Measurements from ENCODE around the gene RASGRF1. TPM values are rescaled to one million over a fixed set of nuclear protein-coding genes. Genes with fewer than 3 reads are reported as not detected.

The RASGRF1 gene
- total RNA-seq, 2 experiments from 2014 or later, result 3.0 to 4.5 TPM

DNA sequence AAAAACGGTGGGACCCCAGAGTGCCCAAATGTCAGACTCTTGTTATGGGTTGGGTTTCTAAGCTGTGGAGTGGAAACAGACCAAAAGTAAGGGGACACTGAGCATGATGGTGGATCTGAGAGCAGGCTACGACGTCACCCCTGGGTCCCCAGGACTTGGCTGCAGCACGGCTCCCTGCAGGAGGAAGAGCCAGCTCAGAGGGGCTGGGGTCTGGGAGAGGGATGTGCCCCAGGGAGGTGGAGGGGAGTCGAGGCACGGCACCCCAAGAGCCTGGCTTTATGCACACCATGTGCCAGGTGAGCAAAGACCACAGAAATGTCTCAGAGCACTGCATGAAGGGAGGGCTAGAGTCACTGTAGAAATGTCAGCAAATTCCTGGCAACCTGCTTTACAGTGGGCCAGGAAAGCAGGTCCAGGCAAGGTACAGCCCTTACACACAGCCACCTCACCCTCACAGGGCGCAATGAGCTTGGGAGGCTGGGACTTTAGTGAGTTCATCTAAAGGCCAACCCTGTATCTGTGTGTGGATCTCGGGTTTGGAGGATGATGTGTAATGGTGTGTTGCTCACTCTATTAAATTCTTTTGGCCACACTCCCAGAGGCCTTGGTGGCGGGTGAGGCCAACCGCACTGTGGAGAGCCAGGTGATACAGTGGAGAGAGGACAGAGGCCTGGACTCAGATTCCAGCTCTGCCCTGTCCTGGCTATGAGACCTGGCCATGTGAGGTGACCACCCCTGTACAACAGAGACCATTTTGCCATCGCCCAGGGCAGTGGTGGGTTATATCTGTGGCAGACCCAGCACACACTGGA is 159.8 kb downstream of the RASGRF1 start:
- Histone ChIP-seq H3K9me2 (ENCODE audit: insufficient read depth, low read length) (no peaks in the 10 kb centered on the region), H3K4me1 (ENCODE audit: insufficient read depth, low read length, poor library complexity, severe bottlenecking) (no peaks in the 10 kb centered on the region), H3K9me3 (ENCODE audit: low read length) (no peaks in the 10 kb centered on the region), H4K20me1 (ENCODE audit: insufficient read depth, low read length) (no peaks in the 10 kb centered on the region), H3K36me3 (ENCODE audit: insufficient read depth, low read length) (peaks cover 4% of the 10 kb centered on the region; the same call in 1 of the 2 replicates), H3K4me2 (ENCODE audit: low read length) (no peak overlapping the region), H2AFZ (ENCODE audit: low read length) (no peak overlapping the region), H3K4me3 (ENCODE audit: low read depth, low read length, poor library complexity, severe bottlenecking) (no peak overlapping the region), H3K79me2 (ENCODE audit: insufficient read depth, low read depth, low read length) (no peaks in the 10 kb centered on the region), H3K27ac (ENCODE audit: low read depth, low read length, poor library complexity, severe bottlenecking) (no peak overlapping the region)
- ChIA-PET POLR2A (no interaction called here), CTCF (ENCODE audit: unreplicated experiment) (no interaction called here)
- intact Hi-C loops (cut with micrococcal nuclease; ENCODE audit: unreplicated experiment), result no loop called here
- no peak for DNase-seq (ENCODE audit: low spot score)
- no TSS peak for BruUV-seq (replicated peaks)
- no peak for TF ChIP-seq EZH2phosphoT487 (IDR thresholded peaks at IDR 0.05; ENCODE audit: borderline replicate concordance, low read depth, low read length)
- TF ChIP-seq, protein P1, sequence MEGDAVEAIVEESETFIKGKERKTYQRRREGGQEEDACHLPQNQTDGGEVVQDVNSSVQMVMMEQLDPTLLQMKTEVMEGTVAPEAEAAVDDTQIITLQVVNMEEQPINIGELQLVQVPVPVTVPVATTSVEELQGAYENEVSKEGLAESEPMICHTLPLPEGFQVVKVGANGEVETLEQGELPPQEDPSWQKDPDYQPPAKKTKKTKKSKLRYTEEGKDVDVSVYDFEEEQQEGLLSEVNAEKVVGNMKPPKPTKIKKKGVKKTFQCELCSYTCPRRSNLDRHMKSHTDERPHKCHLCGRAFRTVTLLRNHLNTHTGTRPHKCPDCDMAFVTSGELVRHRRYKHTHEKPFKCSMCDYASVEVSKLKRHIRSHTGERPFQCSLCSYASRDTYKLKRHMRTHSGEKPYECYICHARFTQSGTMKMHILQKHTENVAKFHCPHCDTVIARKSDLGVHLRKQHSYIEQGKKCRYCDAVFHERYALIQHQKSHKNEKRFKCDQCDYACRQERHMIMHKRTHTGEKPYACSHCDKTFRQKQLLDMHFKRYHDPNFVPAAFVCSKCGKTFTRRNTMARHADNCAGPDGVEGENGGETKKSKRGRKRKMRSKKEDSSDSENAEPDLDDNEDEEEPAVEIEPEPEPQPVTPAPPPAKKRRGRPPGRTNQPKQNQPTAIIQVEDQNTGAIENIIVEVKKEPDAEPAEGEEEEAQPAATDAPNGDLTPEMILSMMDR (conservative IDR thresholded peaks at IDR 0.05; ENCODE audit: low read length), result no peak

DNA sequence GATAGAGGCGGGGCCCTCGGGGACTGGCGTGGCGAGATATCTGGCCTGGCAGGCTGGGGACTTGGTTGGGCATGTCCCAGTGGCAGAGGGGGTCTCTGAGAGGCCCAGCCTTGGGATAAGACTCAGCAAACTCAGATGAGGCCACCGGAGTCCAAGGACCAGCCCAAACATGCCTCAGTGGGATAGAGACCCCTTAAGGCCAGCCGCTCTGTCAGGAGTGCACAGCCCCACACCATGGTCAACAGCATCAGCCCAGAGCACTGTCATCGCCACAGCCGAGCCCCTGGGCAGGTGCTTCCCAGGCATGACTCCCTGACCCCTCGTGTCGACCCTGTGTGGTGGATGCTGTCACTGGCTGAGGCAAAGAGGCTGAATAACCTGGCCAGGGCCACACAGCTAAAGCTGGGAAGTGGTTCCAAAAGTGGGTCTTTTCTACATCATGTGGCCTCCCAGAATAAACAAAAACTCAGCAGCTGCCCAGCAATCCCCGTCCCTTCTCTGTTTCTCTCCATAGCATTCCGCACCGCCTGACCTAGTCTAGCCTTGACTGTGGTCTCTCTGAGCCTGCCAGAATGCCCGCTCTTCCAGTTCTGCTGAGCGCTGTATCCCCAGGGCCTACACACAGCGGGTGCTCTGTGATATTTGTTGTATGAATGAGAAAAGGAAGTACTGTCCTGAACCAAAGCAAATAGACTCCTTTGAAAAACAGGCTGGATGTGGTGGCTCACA is 160.9 kb downstream of the RASGRF1 start:
- no peak overlapping the region for H3K27ac ChIP-seq (ENCODE audit: low read depth, low read length, poor library complexity, severe bottlenecking)
- intact Hi-C loops (cut with micrococcal nuclease; ENCODE audit: unreplicated experiment), result no loop called here
- POLR2A ChIA-PET, result no interaction called here
- no peaks in the 10 kb centered on the region for H3K4me1 ChIP-seq (ENCODE audit: insufficient read depth, low read length, poor library complexity, severe bottlenecking)
- H3K79me2 ChIP-seq (ENCODE audit: insufficient read depth, low read depth, low read length), result no peaks in the 10 kb centered on the region
- CTCF ChIA-PET (ENCODE audit: unreplicated experiment), result no interaction called here
- no peak overlapping the region for H3K4me2 ChIP-seq (ENCODE audit: low read length)
- peaks cover 4% of the 10 kb centered on the region; the same call in 1 of the 2 replicates for H3K36me3 ChIP-seq (ENCODE audit: insufficient read depth, low read length)
- no peak overlapping the region for H3K4me3 ChIP-seq (ENCODE audit: low read depth, low read length, poor library complexity, severe bottlenecking)
- H3K9me3 ChIP-seq (ENCODE audit: low read length), result no peaks in the 10 kb centered on the region
- no peaks in the 10 kb centered on the region for H3K9me2 ChIP-seq (ENCODE audit: insufficient read depth, low read length)
- H4K20me1 ChIP-seq (ENCODE audit: insufficient read depth, low read length), result no peaks in the 10 kb centered on the region
- no peak for DNase-seq (ENCODE audit: low spot score)
- BruUV-seq (replicated peaks), result no TSS peak
- no peak for TF ChIP-seq EZH2phosphoT487 (IDR thresholded peaks at IDR 0.05; ENCODE audit: borderline replicate concordance, low read depth, low read length)
- TF ChIP-seq, protein P1 (conservative IDR thresholded peaks at IDR 0.05; ENCODE audit: low read length), result no peak
- no peak overlapping the region for H2AFZ ChIP-seq (ENCODE audit: low read length)

All from OCI-LY7 (cell line).